Omental fat pad (tissue), 4 donors: ENCODE data around the gene TSGA10IP. TPM values are rescaled to one million over a fixed set of nuclear protein-coding genes. Genes with fewer than 3 reads are reported as not detected.
A peak's percentile ranks its signal among the peaks of the same experiment; 100 is the strongest.

Experiments
- ATAC-seq: fragments of 150-250 bp; one replicate; pipeline ENCODE4 v1.9.1; 2016; ENCODE audit warnings: mild to moderate bottlenecking, moderate library complexity; ENCODE audit not compliant: low FRiP score
- DNase-seq: peaks from one replicate; pipeline ENCODE4 v3.0.0-alpha.2; 2019; ENCODE audit warnings: low spot score
- total RNA-seq, 4 donors: library from RNA; depleted of rRNA; stranded (reverse); fragments of >200 nt; gene quantifications; one replicate each; pipeline ENCODE4 v1.1.0, GENCODE V29; 2016
- TF ChIP-seq, protein P1 (sequence below), 3 donors: fragments of 450-650 bp; IDR thresholded peaks; one replicate each; pipeline ENCODE4 v1.5.1; 2016 to 2017; ENCODE audit warnings: antibody characterized with exemption in 3 of 3, mild to moderate bottlenecking in 3 of 3, moderate library complexity in 2 of 3

Gene TSGA10IP
- total RNA-seq, 4 donors from 2014 or later = 0.24 TPM; not detected in 3

GRCh38 chr11:65981972-65982823 is 36.9 kb downstream of the TSGA10IP start:
- DNase-seq (no peak), ATAC-seq (no peak)
- TF ChIP-seq, protein P1, sequence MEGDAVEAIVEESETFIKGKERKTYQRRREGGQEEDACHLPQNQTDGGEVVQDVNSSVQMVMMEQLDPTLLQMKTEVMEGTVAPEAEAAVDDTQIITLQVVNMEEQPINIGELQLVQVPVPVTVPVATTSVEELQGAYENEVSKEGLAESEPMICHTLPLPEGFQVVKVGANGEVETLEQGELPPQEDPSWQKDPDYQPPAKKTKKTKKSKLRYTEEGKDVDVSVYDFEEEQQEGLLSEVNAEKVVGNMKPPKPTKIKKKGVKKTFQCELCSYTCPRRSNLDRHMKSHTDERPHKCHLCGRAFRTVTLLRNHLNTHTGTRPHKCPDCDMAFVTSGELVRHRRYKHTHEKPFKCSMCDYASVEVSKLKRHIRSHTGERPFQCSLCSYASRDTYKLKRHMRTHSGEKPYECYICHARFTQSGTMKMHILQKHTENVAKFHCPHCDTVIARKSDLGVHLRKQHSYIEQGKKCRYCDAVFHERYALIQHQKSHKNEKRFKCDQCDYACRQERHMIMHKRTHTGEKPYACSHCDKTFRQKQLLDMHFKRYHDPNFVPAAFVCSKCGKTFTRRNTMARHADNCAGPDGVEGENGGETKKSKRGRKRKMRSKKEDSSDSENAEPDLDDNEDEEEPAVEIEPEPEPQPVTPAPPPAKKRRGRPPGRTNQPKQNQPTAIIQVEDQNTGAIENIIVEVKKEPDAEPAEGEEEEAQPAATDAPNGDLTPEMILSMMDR (IDR thresholded peaks at IDR 0.05) = no peak

GRCh38 chr11:65982824-65983588 is 37.7 kb downstream of the TSGA10IP start:
- DNase-seq = no peak
- ATAC-seq = no peak
- TF ChIP-seq, protein P1 (IDR thresholded peaks at IDR 0.05) = no peak

DNA sequence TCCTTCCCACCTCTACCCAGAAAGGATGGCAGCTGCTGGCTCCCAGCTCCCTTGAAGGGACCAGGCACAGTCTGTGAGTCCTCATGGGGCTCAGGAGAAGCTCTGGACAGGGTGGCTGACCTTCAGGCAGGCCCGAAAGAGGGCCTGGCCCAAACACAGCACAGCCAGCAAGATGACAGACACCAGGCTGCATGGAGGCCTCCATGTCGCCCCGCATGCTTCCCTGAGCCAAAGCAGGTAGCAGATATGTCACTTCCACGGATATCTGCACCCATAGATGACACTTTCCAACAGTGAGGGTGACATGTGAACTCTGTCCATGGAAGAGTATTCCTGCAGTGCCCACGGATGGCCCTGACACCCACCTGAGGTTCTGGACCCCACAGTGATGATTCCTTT is 38.3 kb downstream of the TSGA10IP start:
- DNase-seq (no peak), ATAC-seq (no peak)
- TF ChIP-seq, protein P1 (IDR thresholded peaks at IDR 0.05) = no peak

- DNase-seq (no peak), ATAC-seq (no peak)
- TF ChIP-seq, protein P1 (IDR thresholded peaks at IDR 0.05) = no peak
Measured at GRCh38 chr11:65987336-65987735, 42.1 kb downstream of the TSGA10IP start.

GRCh38 chr11:65988791-65989592 is 43.7 kb downstream of the TSGA10IP start:
- peak; percentile 90 for DNase-seq
- TF ChIP-seq, protein P1 (IDR thresholded peaks at IDR 0.05) = peak in 2 of 3 donors; percentile 55 to 79
- ATAC-seq = peak; percentile 91

- DNase-seq (no peak), ATAC-seq (no peak)
- TF ChIP-seq, protein P1 (IDR thresholded peaks at IDR 0.05) = no peak
Measured at GRCh38 chr11:65992056-65992455, 46.8 kb downstream of the TSGA10IP start.
